ENCODE results near the gene RAB40C.

The RAB40C gene

DNA sequence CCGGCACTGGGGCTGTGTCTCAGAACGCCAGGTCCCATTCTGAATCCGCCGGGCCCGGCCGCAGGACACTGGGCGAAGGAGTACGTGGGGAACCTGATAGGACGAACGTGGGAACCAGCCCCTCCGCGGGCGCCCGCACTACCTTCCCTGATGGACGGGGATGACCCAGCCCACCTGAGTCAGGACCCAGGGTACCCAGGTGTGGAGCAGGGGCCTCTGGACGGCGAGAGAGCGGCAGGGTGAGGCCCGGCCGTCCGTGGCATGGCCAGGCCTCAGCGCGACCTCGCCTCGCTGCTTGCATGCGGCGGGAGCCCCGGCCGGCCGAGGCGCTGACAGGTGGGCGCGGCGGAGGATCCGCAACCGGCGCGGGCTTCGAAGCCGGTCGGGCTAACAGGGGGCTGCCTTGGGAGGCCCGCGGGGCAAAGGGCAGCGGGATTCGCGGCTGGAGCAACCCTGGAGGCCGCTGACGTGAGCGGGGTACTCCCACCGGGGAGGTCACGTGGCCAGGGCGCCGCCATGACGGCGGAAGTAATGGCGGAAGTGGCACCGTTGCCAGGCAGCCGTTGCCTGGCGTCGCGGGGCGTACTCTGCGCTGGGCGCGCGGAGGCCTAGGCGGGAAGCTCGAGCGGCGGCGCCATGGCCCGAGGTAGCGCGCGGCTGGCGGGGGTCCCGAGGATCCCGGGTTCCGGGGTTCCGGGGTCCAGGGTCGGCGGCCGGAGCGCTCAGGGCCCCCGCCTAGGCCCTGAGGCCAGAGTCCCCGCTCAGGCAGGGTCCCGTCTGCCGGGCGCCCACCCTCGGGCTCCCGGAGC lies 59.1 kb downstream of the RAB40C start, which contains the start of gene WDR90:
TSS of gene WDR90 (plus strand) at position 585 of the 809 bp plus-strand sequence. CDS start at position 637, 52 bp downstream.
- DNase-seq (ENCODE audit: low read depth): peak; percentile 91

DNA sequence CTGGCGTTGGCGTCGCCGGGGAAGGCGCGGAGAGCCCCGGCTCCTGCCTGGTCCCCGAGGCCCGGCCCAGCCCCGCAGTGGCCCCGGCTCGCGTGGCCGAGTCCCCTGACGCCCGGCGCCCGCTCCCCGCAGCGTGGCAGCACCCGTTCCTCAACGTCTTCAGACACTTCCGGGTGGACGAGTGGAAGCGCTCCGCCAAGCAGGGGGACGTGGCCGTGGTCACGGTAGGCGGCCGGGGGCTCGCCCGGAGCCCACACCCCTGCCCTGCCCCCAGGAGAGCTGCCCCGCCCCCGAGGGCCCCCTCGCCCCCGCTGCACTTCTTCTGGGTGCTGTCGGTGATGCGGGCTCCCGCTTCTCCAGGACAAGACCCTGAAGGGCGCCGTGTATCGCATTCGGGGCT lies 59.8 kb downstream of the RAB40C start:
- DNase-seq (ENCODE audit: low read depth): no peak

DNA sequence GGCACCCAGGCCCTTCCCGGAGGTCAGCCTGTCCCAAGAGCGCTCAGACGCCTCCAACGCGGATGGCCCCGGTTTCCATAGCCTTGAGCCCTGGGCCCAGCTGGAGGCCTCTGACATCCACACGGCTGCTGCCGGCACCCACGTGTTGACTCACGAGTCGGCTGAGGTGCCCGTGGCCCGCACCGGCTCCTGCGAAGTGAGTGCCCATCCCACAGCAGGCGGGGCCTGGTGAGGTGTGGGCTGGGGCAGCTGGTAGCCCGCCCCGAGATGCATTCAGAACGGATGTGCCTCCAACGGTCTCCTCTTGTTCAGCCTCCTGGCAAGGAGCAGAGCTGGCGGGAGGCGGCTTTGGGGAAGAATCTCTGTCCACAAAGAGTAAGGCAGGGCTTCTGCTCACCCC lies 62.0 kb downstream of the RAB40C start:
- DNase-seq (ENCODE audit: low read depth): no peak

DNA sequence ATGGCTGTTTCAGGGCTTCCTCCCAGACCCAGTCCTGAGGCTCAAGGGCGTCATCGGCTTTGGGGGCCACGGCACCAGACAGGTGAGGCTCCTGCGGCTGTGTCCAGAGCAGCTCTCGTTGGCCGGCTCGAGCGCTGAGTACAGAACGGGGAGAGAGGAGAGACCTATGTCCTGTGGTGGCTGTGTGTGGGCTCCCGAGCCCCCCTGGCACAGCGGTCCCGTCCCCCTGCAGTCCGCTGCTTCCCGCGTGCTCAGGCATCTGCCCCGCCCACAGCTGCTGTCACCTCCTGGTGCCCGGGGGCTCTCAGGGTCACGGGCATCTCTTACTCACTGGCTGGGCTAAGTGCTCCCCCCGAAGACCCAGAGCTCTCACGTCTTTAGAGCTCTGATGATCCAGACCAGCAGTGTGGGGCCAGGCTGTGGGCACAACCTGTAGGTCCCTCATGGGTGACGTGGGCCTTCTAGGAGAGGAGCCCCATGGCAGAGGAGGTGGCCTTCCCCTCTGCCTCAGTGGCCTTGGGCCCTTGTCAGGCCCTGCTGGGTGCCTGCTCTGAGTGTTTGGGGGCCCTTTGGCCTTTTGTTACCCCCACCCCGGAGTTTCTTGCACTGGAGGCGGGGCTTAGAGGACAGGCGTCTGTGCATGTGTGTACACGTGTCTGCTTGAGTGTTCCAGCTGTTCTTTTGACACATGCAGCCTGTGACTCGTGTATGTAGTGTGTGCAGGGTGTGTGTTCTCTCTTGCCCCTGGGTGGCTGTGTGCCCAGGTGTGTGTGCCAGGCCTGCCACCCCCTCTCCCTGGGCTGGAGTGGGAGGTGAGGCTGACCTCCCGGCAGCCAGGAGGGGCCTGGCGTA lies 62.8 kb downstream of the RAB40C start:
- no peak for DNase-seq (ENCODE audit: low read depth)

DNA sequence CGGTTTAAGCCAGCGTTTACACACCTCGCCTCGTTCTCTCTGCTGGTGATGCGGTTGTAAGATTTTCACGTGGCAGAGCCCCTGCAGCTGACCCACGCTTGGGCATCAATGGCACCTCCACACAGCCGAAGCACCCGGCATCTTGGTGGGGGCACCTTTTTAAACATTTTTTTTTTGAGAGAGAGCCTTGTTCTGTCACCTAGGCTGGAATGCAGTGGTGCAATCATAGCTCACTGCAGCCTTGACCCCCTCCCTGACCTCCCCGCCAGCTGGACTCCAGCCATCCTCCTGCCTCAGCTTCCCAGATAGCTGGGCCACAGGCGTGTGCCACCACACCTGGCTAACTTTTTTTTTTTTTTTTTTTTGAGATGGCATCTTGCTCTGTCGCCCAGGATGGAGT lies 64.2 kb downstream of the RAB40C start:
- no peak for DNase-seq (ENCODE audit: low read depth)

DNA sequence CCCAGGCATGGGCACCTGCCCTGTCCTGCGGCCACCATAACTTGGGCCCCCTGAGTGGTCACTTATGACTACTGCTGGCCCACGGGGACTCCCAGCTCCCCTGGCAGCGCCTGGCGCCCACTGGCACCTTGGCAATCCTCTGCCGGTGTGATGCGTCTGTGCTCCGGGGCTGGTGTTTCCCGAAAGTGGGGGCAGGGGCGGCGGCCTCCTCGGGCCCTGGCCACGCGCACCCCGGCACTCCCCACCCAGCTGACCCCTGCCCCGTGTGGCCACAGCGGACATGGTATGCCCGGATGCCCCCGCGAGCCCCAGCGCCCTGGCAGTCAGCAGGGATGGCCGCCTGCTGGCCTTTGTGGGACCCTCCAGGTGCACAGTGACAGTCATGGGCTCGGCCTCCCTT lies 67.6 kb downstream of the RAB40C start:
- no peak for DNase-seq (ENCODE audit: low read depth)

DNA sequence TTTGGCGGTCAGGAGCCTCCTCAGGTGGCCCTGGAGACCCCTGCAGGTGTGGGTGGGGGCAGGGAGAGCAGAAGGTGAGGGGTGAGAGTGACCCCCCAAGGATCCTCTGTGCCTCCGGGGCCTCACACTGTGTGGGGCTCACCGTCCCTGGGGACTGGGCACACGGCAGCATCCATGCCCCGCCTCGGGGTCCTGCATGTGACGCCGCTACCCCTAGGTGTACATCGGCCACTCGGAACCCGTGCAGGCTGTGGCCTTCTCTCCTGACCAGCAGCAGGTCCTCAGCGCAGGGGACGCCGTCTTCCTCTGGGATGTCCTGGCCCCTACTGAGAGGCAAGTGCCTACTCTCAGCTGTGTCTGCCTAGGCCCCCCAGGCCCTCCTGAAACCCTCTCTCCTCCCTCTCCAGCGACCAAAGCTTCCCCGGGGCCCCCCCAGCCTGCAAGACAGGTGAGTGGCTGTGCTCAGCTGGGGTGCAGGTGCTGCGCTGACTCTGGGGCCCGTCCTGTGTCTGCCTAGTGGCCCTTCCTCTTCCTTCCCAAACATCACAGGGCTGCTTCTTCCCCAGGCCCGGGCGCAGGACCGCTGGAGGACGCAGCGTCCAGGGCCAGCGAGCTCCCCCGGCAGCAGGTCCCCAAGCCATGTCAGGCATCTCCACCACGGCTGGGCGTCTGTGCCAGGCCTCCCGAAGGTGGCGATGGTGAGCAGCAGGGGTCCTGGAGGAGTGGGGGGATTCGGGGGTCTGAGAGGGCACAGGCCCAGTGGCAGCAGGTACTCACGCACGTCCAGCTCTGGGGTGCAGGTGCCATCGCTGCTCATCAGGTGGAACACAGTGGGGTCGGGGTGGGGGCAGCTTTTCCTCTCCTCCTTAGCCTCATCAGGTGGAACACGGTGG lies 69.1 kb downstream of the RAB40C start:
- no peak for DNase-seq (ENCODE audit: low read depth)

DNA sequence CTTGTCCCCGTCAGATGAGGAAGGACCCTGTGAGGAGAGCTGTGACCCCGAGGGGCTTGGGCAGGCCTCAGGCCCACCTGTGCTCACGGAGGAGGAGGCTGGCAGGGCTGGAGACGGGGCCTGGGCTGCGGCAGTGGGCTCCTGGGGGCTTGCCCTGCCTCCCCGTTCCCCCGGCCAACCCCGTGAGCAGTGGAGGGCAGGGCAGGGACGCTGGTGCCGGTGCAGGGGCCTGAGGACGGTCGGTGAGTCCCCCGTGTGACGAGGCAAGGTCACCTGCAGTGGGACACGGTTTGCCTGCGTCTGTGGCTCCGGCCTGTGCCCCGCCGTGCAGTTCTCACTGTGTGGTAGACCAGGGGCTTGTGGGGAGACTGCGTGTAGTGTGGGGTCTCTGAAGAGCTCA lies 69.8 kb downstream of the RAB40C start:
- no peak for DNase-seq (ENCODE audit: low read depth)

DNA sequence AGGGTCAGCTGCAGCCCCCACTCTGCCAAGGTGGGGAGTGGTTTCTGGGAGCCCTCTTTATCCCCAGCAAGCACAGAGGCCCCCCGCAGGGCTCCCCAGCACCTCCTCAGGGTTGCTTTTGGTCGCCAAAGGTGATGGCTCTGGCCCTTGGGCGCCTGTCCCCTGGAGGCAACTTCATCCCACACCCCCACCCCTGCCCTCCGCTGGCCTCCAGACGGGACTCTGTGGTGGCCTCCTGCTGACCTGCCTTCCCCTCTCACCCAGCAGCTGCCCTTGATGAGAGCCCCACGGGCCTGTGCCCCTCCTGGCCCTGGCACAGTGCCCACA lies 70.2 kb downstream of the RAB40C start:
- DNase-seq (ENCODE audit: low read depth): no peak

DNA sequence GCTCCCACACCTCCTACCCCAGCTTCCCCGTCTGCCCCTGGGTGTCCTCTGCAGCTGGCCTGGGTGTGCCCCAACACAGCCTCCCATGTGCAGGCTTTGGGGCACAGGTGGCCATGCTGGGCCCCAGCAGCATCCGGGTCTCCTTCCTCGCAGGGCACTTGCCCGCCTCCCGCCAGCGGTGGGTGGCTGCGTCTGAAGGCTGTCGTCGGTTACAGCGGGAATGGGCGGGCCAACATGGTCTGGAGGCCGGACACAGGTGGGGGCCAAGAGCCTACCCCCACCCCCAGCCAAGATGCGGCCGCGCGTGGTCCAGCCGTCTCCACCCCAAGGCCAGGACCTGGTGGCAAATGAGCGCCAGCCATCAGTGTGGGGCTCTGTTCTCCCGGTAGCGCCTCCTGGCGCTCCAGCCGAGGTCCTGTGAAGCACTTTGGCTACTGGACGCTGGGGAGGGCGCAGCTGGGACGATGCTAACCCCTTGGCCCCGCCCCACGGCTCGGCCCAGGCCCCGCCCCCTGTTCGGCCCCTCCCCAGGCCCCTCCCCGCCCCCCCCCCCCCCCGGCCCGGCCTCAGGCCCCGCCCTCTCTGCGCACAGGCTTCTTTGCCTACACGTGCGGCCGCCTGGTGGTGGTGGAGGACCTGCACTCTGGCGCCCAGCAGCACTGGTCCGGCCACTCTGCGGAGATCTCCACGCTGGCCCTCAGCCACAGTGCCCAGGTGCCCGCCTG lies 70.8 kb downstream of the RAB40C start:
- peak; percentile 38 for DNase-seq (ENCODE audit: low read depth)

DNA sequence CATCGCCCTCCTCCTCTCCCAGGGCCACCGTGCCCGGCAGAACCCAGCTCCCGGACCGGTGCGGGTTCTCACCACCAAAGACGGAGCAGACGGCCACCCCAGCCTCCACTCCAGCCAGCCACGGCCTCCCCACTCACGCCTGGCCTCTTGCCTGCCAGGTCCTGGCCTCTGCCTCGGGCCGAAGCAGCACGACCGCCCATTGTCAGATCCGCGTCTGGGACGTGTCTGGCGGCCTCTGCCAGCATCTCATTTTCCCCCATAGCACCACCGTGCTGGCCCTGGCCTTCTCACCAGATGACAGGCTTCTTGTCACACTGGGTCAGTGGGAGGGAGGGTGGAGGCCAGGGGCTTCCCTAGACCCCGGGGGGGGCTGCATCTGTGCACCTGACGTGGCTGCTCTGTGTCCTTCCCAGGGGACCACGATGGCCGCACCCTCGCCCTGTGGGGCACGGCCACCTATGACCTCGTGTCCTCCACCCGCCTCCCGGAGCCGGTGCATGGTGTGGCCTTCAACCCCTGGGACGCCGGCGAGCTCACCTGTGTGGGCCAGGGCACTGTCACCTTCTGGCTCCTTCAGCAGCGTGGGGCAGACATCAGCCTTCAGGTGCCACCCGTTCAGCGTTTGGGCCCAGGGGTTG lies 71.4 kb downstream of the RAB40C start:
- no peak for DNase-seq (ENCODE audit: low read depth)

DNA sequence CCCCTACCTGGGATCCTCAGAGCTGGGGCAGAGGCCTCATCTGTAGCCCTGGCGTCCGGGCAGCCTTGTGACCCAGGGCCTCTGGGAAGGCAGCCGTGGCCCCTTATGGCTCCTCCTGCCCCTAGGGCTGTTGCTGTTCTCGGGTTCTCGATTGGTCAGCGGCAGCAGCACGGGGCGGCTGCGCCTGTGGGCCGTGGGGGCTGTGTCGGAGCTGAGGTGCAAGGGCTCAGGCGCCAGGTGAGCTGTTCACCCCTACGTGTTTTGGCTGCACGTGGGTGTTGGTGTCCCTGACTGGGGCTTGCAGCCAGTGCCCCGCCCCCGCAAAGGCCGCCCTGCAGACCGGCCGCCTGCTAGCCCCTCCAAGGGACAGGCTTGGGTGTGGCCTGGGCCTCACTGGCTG lies 72.2 kb downstream of the RAB40C start:
- DNase-seq (ENCODE audit: low read depth): no peak

DNA sequence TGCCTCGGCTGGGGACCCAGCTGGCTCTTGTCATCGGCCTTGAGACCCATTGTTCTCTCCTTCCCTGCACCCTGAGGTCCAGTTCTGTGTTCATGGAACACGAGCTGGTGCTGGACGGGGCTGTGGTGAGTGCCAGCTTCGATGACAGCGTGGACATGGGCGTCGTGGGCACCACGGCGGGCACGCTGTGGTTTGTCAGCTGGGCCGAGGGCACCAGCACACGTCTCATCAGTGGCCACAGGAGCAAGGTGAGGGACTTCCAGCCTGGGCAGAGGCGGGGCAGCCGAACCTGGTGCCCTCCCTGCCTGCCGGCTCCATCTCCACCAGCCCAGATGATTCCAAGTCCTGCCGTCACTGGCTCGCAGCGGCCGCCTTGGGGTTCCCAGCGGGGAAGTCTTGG lies 72.7 kb downstream of the RAB40C start:
- DNase-seq (ENCODE audit: low read depth): no peak

DNA sequence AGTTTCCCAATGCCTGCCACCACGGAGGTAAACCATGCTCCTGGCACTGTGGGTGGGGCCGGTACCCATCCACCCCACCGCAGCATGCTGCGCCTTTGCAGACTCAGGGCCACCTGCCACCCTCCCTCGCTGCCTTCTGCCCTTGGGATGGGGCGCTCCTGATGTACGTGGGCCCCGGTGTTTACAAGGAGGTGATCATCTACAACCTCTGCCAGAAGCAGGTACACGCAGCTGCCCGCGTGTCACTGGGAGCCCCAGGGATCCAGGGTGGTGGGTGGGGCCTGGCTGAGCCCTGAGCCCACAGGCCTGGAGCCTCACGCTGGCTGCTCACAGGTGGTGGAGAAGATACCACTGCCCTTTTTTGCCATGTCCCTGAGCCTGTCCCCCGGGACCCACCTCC lies 76.7 kb downstream of the RAB40C start:
- DNase-seq (ENCODE audit: low read depth): no peak

DNA sequence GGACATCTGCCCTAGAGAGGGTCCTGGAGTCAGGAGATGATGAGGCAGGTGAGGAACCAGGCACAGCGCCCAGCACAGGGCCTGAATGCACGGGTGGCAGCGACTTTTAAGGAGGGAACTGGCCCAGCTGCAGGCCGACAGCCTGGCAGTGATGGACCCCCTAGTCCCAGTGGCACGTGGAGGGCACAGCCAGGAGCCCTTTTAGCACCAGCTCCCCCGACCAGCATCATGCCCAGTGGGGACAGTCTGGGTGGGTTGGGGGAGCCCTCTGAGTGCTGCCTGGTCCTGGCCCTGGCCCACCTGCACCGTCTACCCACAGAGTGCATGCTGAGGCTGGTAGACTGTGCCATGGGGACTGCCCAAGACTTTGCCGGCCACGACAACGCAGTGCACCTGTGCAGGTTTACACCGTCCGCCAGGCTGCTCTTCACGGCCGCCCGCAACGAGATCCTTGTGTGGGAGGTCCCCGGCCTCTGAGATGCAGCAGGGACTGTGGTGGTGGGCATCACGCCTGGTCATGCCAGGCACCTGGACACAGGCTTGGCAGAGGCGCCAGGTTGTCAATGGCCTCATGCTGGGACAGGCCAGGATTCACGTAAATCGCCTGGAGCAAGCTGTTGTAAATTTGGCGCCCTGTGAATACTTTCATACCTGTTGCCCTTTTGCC lies 77.4 kb downstream of the RAB40C start:
- DNase-seq (ENCODE audit: low read depth): no peak

DNA sequence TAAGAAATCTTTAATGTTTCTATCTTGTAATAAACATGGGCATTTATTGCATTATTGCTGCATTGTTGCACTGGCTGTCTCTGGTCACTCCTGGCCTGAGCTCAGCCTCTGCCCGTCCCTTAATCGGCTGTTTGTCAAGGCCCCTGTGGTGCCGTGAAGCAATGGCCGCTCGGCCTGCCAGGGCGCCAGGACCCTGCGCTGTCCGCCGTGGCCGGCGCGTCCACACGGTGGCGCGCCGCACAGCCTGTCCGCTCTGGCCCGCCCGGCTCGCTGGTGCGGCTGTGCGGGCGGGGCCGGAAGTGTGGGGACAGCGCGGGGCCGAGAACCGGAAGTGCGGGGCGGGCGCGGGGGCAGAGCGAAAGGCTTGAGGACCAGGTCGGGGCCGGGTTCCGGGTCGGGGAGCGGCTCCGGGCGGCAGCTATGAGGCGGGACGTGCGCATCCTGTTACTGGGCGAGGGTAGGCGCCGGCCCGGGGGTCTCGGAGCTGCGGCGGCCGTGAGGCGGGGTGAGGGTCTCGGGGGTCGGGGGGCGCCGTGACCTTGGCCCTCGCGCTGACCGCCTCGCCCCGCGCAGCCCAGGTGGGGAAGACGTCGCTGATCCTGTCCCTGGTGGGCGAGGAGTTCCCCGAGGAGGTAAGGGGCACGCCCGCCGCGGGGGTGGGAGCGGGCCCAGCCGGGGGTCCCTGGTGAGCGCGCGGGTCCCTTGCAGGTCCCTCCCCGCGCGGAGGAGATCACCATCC lies 78.1 kb downstream of the RAB40C start, which contains the start of gene RHOT2:
TSS of gene RHOT2 (plus strand) at position 353 of the 739 bp plus-strand sequence. CDS start at position 421, 68 bp downstream.
- DNase-seq (ENCODE audit: low read depth): peak; percentile 86

DNA sequence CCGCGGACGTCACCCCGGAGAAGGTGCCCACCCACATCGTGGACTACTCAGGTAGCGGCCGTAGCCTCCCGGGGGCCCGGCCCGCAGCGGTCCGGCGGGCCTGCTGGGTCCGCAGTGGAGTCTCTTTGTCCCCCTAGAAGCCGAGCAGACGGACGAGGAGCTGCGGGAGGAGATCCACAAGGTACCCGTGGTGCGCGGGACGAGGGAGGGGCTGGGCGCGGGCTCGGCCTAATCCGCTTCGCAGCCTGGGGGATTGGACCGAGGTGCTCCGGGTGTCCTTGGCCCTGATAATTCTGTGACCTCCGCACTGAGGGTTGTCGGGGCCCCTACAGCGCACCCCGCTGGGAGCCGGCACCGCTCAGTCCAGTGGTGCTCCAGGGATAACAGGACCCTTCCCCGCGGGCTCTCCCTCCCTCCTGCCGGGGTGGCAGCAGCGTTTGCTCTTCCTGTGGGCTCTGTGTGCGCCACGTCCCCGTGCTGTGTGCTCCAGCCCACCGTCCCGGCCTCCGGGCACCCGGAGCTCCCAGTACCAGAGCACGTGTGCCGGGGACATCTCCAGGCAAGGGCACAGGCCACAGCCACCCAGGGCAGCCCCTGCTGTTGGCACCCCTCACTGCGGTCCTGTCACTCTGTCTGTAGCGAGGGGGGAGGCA lies 78.8 kb downstream of the RAB40C start:
- DNase-seq (ENCODE audit: low read depth): no peak

DNA sequence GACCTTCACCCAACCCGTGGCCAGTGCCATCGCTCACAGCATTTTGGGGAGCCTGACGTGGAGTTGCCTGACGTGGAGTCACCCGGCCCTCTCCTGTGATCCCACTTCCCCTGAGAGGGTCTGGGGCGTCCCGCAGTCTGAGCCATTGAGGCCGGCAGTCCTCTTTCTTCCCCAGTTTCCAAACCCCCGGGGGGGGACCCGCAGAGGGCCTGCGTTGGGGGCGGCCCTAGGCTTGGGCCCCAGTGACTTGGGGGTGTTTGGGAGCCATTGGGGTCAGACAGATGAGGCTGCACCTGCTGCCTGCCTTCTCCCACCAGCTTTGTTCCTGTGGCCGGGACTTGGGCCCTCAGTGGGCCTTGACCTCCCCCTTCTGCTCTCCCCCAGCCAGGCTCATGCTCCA lies 79.8 kb downstream of the RAB40C start:
- DNase-seq (ENCODE audit: low read depth): no peak
